DOHH2 (cell line): ENCODE results near the gene FIBCD1.

Source experiments
- H3F3A ChIP-seq: fragments of 200-600 bp; sonication (generic), shearing (Covaris generic); 2 replicates; pipeline ENCODE4 v1.6.0; 2016; ENCODE audit warnings: antibody characterized with exemption, mild to moderate bottlenecking; ENCODE audit not compliant: control insufficient read depth, insufficient read depth
- H3K27ac ChIP-seq: fragments of 200-600 bp; sonication (generic); 2 replicates; pipeline ENCODE4 v1.5.1; 2014; ENCODE audit warnings: low read depth, mild to moderate bottlenecking, low read length, moderate library complexity
- H3K27me3 ChIP-seq: fragments of 200-600 bp; sonication (generic); 2 replicates; pipeline ENCODE4 v1.6.1; 2014; ENCODE audit warnings: mild to moderate bottlenecking, low read length, mixed read lengths; ENCODE audit not compliant: control insufficient read depth
- H3K36me3 ChIP-seq: fragments of 200-600 bp; sonication (generic); 2 replicates; pipeline ENCODE4 v1.6.1; 2014; ENCODE audit warnings: mild to moderate bottlenecking, low read length, moderate library complexity, mixed read lengths; ENCODE audit not compliant: control insufficient read depth
- H3K4me1 ChIP-seq: fragments of 200-600 bp; sonication (generic); 2 replicates; pipeline ENCODE4 v1.6.1; 2014; ENCODE audit warnings: mild to moderate bottlenecking, low read length, mixed read lengths; ENCODE audit not compliant: control insufficient read depth
- H3K4me2 ChIP-seq: fragments of 200-600 bp; sonication (generic); 2 replicates; pipeline ENCODE4 v1.6.0; 2014; ENCODE audit warnings: mild to moderate bottlenecking, low read length, moderate library complexity
- H3K4me3 ChIP-seq: fragments of 200-600 bp; sonication (generic); 2 replicates; pipeline ENCODE4 v1.5.1; 2014; ENCODE audit warnings: mild to moderate bottlenecking, low read length, mixed read lengths
- H3K79me2 ChIP-seq: fragments of 200-600 bp; sonication (generic); 2 replicates; pipeline ENCODE4 v1.6.1; 2014; ENCODE audit warnings: mild to moderate bottlenecking, low read length, mixed read lengths; ENCODE audit not compliant: control insufficient read depth
- H3K9me2 ChIP-seq: fragments of 200-600 bp; sonication (generic); replicated peaks from 2 replicates; pipeline ENCODE4 v1.6.1; 2014; ENCODE audit warnings: mild to moderate bottlenecking, low read length, mixed read lengths; ENCODE audit not compliant: control insufficient read depth
- H3K9me3 ChIP-seq: fragments of 200-600 bp; sonication (generic); 2 replicates; pipeline ENCODE4 v1.6.1; 2014; ENCODE audit warnings: antibody characterized with exemption, low read length, mixed read lengths; ENCODE audit not compliant: control insufficient read depth, insufficient read depth
- H4K20me1 ChIP-seq: fragments of 200-600 bp; sonication (generic); 2 replicates; pipeline ENCODE4 v1.6.0; 2014; ENCODE audit warnings: low read depth, mild to moderate bottlenecking, antibody characterized with exemption, low read length, moderate library complexity; ENCODE audit not compliant: control insufficient read depth, insufficient read depth
- EZH2phosphoT487 ChIP-seq: fragments of 200-600 bp; sonication (generic); IDR thresholded peaks from 2 replicates; pipeline ENCODE4 v1.6.1; 2017; ENCODE audit warnings: borderline replicate concordance, mild to moderate bottlenecking, antibody characterized with exemption, low read length, moderate library complexity, mixed read lengths
- TF ChIP-seq, protein P1 (sequence below): fragments of 200-600 bp; sonication (generic); IDR thresholded peaks from one replicate; pipeline ENCODE4 v1.5.1; 2014; ENCODE audit warnings: antibody characterized with exemption, mild to moderate bottlenecking, low read depth, low read length; ENCODE audit not compliant: poor library complexity, severe bottlenecking

FIBCD1 gene

DNA sequence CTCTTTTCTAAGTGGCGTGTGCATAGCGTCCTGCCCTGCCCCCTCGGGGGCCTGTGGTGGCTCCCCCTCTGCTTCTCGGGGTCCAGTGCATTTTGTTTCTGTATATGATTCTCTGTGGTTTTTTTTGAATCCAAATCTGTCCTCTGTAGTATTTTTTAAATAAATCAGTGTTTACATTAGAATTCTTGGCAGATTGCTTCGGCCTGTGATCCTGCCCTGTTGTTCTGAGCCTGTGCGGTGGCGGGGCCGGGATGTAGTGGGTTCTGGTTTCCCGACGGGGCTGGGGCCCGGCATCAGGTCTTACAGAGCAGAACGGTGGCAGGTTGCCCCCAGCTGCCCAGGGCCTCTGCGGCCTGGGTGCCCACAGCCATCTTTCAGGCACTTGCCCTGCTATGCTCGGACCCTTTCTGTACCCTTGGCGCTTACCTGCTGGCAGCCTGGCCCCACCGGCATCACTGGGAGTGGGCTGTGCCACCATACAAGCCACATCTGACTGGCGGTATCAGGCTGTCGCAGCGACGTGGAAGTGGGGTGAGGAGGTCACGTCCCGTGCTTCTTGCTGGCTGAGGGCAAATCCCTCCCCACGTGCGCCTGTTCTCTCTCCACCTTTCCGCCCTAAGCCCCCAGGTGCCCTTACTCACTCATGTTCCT, 51.4 kb downstream of the FIBCD1 start:
- Histone ChIP-seq H3K27ac (no peak overlapping the region), H3K4me3 (no peak overlapping the region), H3K9me2 (no peaks in the 10 kb centered on the region), H3K4me2 (no peak overlapping the region), H3K9me3 (no peaks in the 10 kb centered on the region), H3K36me3 (peaks cover 16% of the 10 kb centered on the region), H3K79me2 (no peaks in the 10 kb centered on the region), H3K4me1 (no peaks in the 10 kb centered on the region), H3K27me3 (no peaks in the 10 kb centered on the region), H4K20me1 (no peaks in the 10 kb centered on the region), H3F3A (no peaks in the 10 kb centered on the region)
- TF ChIP-seq, protein P1, sequence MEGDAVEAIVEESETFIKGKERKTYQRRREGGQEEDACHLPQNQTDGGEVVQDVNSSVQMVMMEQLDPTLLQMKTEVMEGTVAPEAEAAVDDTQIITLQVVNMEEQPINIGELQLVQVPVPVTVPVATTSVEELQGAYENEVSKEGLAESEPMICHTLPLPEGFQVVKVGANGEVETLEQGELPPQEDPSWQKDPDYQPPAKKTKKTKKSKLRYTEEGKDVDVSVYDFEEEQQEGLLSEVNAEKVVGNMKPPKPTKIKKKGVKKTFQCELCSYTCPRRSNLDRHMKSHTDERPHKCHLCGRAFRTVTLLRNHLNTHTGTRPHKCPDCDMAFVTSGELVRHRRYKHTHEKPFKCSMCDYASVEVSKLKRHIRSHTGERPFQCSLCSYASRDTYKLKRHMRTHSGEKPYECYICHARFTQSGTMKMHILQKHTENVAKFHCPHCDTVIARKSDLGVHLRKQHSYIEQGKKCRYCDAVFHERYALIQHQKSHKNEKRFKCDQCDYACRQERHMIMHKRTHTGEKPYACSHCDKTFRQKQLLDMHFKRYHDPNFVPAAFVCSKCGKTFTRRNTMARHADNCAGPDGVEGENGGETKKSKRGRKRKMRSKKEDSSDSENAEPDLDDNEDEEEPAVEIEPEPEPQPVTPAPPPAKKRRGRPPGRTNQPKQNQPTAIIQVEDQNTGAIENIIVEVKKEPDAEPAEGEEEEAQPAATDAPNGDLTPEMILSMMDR, result no peak
- no peak for TF ChIP-seq EZH2phosphoT487

DNA sequence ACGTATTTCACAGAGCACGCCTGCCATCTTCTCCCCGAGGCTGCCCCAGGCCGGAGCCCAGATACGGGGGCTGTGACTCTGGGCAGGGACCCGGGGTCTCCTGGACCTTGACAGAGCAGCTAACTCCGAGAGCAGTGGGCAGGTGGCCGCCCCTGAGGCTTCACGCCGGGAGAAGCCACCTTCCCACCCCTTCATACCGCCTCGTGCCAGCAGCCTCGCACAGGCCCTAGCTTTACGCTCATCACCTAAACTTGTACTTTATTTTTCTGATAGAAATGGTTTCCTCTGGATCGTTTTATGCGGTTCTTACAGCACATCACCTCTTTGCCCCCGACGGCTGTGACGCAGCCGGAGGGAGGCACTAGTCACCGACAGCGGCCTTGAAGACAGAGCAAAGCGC, 52.1 kb downstream of the FIBCD1 start:
- Histone ChIP-seq H3F3A (no peaks in the 10 kb centered on the region), H4K20me1 (no peaks in the 10 kb centered on the region), H3K4me1 (no peaks in the 10 kb centered on the region), H3K9me3 (no peaks in the 10 kb centered on the region), H3K36me3 (peaks cover 18% of the 10 kb centered on the region), H3K27ac (no peak overlapping the region), H3K79me2 (no peaks in the 10 kb centered on the region), H3K27me3 (no peaks in the 10 kb centered on the region), H3K4me3 (no peak overlapping the region), H3K4me2 (no peak overlapping the region), H3K9me2 (no peaks in the 10 kb centered on the region)
- TF ChIP-seq, protein P1, result no peak
- no peak for TF ChIP-seq EZH2phosphoT487

DNA sequence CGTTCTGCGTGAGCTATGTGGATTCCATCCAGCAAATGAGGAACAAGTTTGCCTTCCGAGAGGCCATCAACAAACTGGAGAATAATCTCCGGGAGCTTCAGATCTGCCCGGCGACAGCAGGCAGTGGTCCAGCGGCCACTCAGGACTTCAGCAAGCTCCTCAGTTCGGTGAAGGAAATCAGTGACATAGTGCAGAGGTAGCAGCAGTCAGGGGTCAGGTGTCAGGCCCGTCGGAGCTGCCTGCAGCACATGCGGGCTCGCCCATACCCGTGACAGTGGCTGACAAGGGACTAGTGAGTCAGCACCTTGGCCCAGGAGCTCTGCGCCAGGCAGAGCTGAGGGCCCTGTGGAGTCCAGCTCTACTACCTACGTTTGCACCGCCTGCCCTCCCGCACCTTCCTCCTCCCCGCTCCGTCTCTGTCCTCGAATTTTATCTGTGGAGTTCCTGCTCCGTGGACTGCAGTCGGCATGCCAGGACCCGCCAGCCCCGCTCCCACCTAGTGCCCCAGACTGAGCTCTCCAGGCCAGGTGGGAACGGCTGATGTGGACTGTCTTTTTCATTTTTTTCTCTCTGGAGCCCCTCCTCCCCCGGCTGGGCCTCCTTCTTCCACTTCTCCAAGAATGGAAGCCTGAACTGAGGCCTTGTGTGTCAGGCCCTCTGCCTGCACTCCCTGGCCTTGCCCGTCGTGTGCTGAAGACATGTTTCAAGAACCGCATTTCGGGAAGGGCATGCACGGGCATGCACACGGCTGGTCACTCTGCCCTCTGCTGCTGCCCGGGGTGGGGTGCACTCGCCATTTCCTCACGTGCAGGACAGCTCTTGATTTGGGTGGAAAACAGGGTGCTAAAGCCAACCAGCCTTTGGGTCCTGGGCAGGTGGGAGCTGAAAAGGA, 53.3 kb downstream of the FIBCD1 start:
- H3K4me1 ChIP-seq, result no peaks in the 10 kb centered on the region
- no peak overlapping the region for H3K27ac ChIP-seq
- no peaks in the 10 kb centered on the region for H3K9me3 ChIP-seq
- no peaks in the 10 kb centered on the region for H3F3A ChIP-seq
- no peak overlapping the region for H3K4me3 ChIP-seq
- no peaks in the 10 kb centered on the region for H3K9me2 ChIP-seq
- peaks cover 28% of the 10 kb centered on the region for H3K36me3 ChIP-seq
- TF ChIP-seq, protein P1, result no peak
- TF ChIP-seq EZH2phosphoT487, result no peak
- H3K27me3 ChIP-seq, result no peaks in the 10 kb centered on the region
- H3K4me2 ChIP-seq, result no peak overlapping the region
- no peaks in the 10 kb centered on the region for H3K79me2 ChIP-seq
- no peaks in the 10 kb centered on the region for H4K20me1 ChIP-seq
